Ramos (cell line): ENCODE measurements around the gene ENOSF1.

Experiments
- in situ Hi-C: fragments of 300-500 bp; cut with MboI; formaldehyde crosslinking; loops from one replicate; pipeline ENCODE4 v1.14.3; 2022; ENCODE audit warnings: low sequenced_read_pairs; ENCODE audit not compliant: unreplicated experiment

ENOSF1 gene

GRCh38 chr18:675307-675706, 37.1 kb downstream of the ENOSF1 start:
- in situ Hi-C loops = no loop called here

- in situ Hi-C loops = no loop called here
These were observed 38.7 kb downstream of the ENOSF1 start for GRCh38 chr18:673769-674168.

GRCh38 chr18:673317-673716, 39.1 kb downstream of the ENOSF1 start:
- in situ Hi-C loops = no loop called here

GRCh38 chr18:671405-671804, 41.0 kb downstream of the ENOSF1 start:
- in situ Hi-C loops = no loop called here

- in situ Hi-C loops = no loop called here
These were observed 41.9 kb downstream of the ENOSF1 start for GRCh38 chr18:670522-670921.

- in situ Hi-C loops = no loop called here
These were observed 43.4 kb downstream of the ENOSF1 start for GRCh38 chr18:669077-669476.

GRCh38 chr18:668260-668659, 44.2 kb downstream of the ENOSF1 start:
- in situ Hi-C loops = no loop called here

- in situ Hi-C loops = no loop called here
These were observed 45.8 kb downstream of the ENOSF1 start for GRCh38 chr18:666628-667027.

GRCh38 chr18:666177-666576, 46.3 kb downstream of the ENOSF1 start:
- in situ Hi-C loops = no loop called here

- in situ Hi-C loops = no loop called here
These were observed 50.2 kb downstream of the ENOSF1 start for GRCh38 chr18:662197-662596.

- in situ Hi-C loops = no loop called here
These were observed 52.8 kb downstream of the ENOSF1 start for GRCh38 chr18:659597-659996.

GRCh38 chr18:658947-659533, 53.4 kb downstream of the ENOSF1 start:
- in situ Hi-C loops = no loop called here

- in situ Hi-C loops = no loop called here
These were observed 54.2 kb downstream of the ENOSF1 start for GRCh38 chr18:658001-658946.

- in situ Hi-C loops = no loop called here
These were observed 55.0 kb downstream of the ENOSF1 start, which contains the start of gene TYMS for GRCh38 chr18:657311-658000. Gene TYMS, plus strand, starts transcription at chr18:657653. Its CDS starts 90 bp downstream, at chr18:657743.

- in situ Hi-C loops = no loop called here
These were observed 57.0 kb downstream of the ENOSF1 start for GRCh38 chr18:655445-655844.

- in situ Hi-C loops = no loop called here
These were observed 57.8 kb downstream of the ENOSF1 start for GRCh38 chr18:654601-655000.

- in situ Hi-C loops = no loop called here
These were observed 58.9 kb downstream of the ENOSF1 start for GRCh38 chr18:653512-653911.

- in situ Hi-C loops = no loop called here
These were observed 60.3 kb downstream of the ENOSF1 start for GRCh38 chr18:652131-652530.

- in situ Hi-C loops = no loop called here
These were observed 62.0 kb downstream of the ENOSF1 start for GRCh38 chr18:650428-650858.

GRCh38 chr18:649341-649740, 63.1 kb downstream of the ENOSF1 start:
- in situ Hi-C loops = no loop called here

- in situ Hi-C loops = no loop called here
These were observed 65.1 kb downstream of the ENOSF1 start for GRCh38 chr18:647304-647703.
